T follicular helper cell (primary cell): ENCODE data around the gene C1orf74.

Source experiments
- DNase-seq: peaks from one replicate; pipeline ENCODE4 v3.0.0-alpha.2; 2020; ENCODE audit warnings: low read depth

Gene C1orf74

DNA sequence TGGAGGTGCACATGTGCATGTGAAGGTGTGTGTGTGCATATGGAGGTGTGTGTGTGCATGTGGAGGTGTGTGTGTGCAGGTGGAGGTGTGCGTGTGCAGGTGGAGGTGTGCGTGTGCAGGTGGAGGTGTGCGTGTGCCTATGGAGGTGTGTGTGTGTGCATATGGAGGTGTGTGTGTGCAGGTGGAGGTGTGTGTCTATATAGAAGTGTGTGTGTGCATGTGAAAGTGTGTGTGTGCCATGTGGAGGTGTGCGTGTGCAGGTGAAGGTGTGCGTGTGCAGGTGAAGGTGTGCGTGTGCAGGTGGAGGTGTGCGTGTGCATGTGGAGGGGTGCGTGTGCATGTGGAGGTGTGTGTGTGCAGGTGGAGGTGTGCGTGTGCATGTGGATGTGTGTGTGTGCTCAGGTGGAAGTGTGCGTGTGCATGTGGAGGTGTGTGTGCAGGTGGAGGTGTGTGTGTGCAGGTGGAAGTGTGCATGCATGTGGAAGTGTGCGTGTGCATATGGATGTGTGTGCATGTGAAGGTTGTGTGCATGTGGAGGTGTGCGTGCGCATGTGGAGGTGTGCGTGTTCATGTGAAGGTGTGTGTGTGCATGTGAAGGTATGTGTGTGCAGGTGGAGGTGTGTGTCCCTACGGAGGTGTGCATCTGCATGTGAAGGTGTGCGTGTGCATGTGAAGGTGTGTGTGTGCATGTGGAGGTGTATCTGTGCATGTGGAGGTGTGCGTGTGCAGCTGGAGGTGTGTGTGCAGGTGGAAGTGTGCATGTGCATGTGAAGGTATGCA is 13.5 kb downstream of the C1orf74 start:
- no peak for DNase-seq

DNA sequence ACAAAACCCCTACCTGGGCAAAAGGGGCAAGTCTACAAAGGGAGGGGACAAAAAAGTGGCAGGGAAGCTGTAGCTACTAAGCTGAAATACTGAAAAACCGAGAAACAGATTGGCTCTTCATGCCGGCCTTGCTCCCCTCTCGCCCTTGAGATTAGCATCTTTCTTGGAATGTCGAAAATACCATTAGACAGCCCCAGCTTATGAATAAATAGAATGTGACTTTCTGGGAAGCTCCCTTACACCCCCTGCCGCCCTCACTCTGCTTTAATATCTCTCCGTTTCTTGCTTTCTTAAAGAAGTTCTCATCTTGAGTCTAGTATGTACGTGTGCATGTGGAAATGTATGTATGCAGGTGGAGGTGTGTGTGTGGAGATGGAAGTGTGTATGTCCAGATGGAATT is 14.4 kb downstream of the C1orf74 start:
- DNase-seq: no peak

GRCh38 chr1:209769171-209769904 is 15.0 kb downstream of the C1orf74 start:
- peak; percentile 56 for DNase-seq

GRCh38 chr1:209768354-209768774 is 16.0 kb downstream of the C1orf74 start:
- DNase-seq: peak; percentile 63

GRCh38 chr1:209767706-209768105 is 16.7 kb downstream of the C1orf74 start:
- no peak for DNase-seq

DNA sequence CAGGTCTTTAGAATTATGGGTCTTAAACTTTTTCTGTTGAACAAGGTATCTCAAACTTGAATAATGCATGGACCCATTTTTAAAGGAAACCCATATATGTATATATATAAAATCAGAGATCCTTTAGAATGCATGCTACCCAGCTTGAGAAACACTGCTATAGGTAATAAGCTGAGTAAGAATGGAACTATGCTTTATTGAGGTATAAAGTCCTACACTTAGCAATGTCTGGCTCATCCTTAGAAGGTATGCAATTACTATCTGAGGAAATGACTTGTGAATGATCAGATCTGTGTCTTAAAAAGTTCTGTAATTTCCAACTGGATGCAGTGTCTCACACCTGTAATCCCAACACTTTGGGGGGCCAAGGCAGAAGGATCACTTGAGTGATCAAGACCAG is 17.3 kb downstream of the C1orf74 start:
- no peak for DNase-seq

- DNase-seq: no peak
Measured at GRCh38 chr1:209766051-209766450, 18.3 kb downstream of the C1orf74 start.

DNA sequence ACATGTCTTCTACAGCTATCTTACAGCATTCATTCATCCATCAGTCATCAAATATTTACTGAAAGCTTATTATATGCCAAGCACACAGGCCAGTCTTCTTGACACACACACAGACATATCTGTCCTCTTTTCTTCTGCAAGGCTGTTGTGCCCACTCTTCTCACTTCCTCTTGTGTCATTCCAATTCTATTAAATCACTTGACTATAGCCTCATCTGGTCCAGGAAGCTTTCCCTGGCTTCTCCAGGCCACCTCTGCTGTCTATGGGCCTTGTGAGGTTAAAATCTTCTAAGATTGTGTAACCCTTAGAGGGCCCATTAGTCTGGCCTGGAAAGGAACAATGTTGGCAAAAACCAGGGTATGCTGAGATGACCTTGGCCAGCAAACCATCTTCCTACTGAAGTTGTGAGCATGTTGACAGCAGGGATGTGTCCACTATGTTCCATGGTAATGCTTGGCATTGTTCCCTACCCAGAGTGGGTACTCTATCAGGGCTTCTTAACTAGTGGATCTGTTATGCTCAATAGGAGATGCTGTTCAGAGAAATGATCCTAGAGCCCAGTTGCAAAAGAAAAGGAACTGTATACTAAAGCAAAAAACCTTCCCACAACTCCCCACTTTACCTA is 23.2 kb downstream of the C1orf74 start:
- DNase-seq: no peak

DNA sequence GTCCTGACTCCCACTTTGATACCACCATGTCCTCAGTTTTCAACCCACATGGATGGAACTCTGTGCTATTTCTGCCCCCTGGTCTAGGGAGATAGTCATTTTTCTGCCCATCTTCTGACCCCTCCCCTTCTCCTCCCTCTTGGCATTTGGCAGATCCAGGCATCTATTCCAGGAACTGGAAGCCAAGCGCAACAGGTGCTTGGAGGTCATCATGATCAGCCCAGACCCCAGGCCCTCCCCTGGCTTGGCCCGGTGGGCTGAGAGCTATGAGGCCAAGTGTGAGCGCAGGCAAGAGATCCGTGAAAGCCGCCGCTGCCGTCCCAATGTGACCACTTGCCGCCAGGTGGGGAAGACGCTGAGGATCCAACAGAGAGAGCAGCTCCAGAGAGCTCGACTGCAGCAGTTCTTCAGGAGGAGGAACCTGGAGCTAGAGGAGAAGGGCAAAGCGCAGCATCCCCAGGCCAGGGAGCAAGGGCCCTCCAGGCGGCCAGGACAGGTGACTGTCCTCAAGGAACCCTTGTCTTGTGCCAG is 24.5 kb downstream of the C1orf74 start:
- no peak for DNase-seq

DNA sequence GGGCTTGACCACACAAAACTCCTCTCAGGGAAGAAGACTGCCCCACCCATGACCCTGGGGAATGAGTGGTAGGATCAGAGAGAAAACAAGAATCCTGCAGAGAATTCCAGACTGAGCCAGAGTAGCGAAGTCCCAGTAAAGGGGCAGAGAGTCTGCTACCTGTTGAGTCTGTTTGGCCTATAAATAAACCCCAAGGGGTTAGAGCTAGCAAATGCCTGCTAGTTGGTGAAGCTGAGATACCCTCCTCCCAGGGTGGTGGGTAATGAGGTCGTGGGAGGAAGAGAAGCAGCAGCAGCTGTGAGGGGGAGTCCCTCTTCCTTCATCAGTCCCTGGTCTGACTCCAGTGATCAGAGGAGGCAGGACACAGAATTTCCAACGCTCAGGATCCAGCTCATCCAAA is 26.0 kb downstream of the C1orf74 start:
- DNase-seq: no peak

DNA sequence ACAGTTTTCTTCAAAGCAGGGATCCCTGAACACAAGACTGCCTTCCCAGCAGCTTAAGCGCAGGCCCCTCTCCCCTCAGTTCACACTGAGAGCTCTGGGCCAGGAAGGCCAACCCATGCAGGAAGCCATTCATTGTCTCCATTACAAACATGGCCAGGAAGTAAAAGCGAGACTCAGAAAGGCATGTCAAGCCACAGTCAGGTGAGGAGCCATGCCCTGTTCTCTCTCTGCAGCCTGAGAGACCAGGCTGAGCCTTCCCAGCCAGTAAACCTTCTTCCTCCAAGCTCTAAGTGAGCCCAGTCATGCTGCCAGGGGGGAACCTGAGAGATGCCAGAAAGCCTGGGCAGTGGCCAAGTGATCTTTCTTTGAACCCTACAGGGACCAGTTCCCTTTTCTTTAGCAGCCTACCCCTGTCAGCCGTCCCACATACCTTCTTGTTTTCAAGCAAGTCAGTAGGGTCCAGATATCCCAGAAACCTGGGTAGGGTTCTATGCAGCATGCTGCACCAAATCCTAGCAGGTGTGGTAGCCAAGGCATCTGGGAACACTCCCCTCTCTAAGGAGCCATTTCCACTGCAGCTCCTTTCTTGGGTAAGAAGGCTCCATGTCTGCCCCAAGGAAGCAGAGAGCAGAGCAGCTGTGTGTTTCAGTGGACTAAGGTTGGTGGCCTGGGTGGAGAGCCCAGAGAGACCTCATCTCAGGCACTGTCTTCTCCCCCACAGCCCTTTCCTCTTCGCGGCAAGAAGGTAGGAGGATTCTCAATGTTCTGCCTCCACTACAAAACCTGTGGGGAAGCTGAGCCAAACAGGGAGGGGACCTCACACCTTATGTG is 27.5 kb downstream of the C1orf74 start:
- peak; percentile 11 for DNase-seq

DNA sequence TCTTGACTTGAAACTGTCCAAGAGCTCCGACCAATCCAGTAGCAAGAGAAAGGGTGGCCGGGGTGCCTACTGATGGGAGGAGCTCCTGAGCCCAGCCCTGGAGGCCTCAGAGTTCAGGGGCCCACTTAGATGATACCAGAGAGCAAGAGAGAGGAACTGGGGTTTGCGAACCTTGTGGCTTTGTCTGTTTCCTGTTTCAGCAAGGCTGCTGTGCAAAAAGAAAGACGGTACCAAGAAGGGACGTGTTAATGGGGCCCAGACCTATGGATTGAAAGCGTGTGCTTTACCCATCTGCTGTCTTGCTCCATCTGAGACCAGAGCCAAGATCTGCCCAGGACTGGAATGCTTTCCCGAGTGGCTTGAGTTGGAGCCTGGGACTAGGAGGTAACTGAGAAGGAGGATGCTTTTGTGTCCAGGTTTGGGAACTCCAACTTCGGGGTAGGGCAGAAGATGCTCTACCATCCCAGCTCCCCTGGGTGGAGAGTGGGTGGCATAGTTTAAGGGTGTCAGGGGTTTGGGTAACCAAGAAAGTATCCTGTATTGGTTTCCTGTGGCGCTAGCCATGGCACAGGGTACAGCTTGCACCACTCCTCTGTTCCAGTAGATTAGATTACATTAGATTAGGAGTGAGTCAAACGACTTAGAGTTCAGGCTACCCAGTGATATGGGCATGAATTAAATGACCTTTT is 28.3 kb downstream of the C1orf74 start, which contains the start of gene TRAF3IP3:
TSS of gene TRAF3IP3 (plus strand) at position 128 of the 689 bp plus-strand sequence. CDS start 3,987 bp downstream, outside the sequence.
- peak; percentile 63 for DNase-seq

DNA sequence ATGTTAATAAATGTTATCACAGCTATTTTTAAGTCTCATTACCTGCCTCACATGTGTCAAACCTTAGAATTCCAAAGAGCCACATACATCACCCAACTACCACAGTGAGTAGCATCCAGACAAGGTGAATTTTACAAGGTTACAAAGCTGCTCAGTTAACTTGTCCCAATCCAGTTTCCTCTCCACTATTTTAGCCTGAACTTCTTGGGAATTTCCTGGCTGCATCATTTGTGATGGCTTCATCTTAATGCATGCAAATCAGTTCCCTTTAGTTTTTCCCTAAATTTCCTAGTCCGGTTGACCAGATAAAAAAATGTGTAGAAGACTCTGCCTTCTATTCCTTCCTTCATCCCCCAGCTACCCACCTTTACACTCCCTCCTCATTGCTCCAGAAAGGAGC is 29.1 kb downstream of the C1orf74 start:
- DNase-seq: no peak

DNA sequence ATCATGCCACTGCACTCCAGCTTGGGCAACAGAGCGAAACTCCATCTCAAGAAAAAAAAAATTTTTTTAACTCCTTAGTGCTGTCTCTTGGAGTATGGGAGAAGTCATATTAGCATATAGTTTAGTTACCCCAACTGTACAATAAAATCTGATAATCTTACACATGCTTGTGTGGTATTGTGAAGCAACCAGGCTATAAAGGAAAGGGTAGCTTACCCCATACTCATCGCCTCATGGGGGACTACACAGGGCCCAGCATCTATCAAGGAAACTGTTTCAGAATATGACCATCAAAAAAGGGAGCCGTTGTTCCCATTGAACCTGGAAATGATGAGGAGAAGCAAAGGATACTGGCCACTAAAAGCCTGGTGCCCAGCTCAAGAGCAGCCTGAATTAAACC is 31.5 kb downstream of the C1orf74 start:
- no peak for DNase-seq

DNA sequence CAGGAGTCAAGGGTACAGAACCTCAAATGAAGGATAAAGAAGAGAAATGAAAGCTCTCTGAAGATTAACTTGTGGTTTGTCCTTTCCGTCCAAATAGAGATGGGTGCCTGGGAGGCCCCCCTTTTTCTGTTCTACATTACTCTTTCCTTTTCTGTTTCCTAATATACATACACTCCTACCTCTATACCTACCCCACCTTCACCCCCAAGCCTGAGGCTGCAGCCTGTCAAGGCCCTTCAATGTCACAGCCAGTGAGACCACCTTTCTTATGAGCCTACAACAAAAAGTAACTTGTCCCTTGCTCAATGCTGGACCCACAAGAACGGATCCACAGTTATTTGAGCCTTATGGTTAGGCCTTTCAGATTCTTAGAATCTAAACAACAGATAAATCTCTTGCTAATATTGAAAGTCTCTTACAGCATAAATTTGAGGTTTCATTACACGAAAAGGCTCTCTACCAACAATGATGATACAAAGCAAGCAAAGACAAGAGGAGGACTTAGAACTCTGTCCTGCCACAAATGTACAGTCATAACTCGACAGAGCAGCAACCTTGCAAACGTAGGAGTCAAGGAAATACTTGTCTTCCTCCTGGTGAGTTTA is 32.6 kb downstream of the C1orf74 start:
- DNase-seq: no peak

DNA sequence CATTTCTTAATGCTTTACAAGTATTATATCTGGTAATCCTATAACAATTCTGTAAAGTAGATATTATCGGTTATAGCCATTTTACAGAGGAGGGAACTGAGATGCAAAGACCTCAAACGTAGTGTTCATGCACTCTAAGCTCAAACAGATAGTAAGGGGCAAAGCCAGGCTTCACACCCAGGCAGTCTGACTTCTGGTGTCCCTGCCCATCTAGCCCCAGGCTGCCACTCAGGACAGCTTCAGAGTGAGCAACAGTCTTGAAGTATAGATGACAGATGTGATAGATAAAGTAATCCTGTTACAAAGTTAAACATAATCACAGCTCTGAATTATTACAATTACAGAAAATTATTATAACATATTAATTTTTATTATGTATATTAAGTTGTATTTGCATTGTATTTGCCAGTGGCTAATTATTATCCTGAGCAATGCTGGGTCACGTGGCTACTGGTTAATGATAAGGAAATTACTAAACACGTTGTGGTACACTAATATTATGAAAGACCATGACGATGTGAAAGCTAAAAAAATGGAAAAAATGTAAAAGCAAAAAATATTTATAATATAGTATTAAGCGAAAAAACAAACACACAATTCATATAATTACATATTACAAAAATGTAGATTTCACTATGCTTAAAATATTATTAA is 34.6 kb downstream of the C1orf74 start:
- DNase-seq: no peak

- no peak for DNase-seq
Measured at GRCh38 chr1:209749205-209749604, 35.2 kb downstream of the C1orf74 start.

GRCh38 chr1:209748620-209749019 is 35.7 kb downstream of the C1orf74 start:
- no peak for DNase-seq

- DNase-seq: peak; percentile 56
Measured at GRCh38 chr1:209747580-209748262, 36.6 kb downstream of the C1orf74 start.
